PFSK-1 (cell line): ENCODE measurements around the gene HECTD4.

Source experiments
- FOXP2 ChIP-seq: optimal IDR thresholded peaks from 2 replicates; pipeline ENCODE3; 2011; ENCODE audit warnings: borderline replicate concordance, control low read depth, inconsistent platforms; ENCODE audit not compliant: insufficient read depth; ENCODE audit errors: extremely low read length, extremely low read depth
- POLR2AphosphoS5 ChIP-seq: IDR thresholded peaks from 2 replicates; pipeline ENCODE4 v1.6.1; 2012; ENCODE audit warnings: low read depth, mild to moderate bottlenecking, control low read depth, low read length, moderate library complexity
- SIN3A ChIP-seq: IDR thresholded peaks from 2 replicates; pipeline ENCODE4 v1.6.1; 2012; ENCODE audit warnings: mild to moderate bottlenecking, low read length, moderate library complexity, borderline replicate concordance; ENCODE audit not compliant: insufficient read depth
- TAF1 ChIP-seq: IDR thresholded peaks from 2 replicates; pipeline ENCODE4 v1.6.1; 2012; ENCODE audit warnings: low read length, control low read depth, borderline replicate concordance; ENCODE audit not compliant: insufficient read depth
- TF ChIP-seq, protein P1 (sequence below), 2 experiments: IDR thresholded peaks; 2 replicates each; pipeline versions ENCODE4 v1.6.1 to v1.8.0; 2011 to 2012; ENCODE audit warnings: low read depth in 2 of 2, low read length in 2 of 2, control low read depth in 1 of 2, inconsistent platforms in 1 of 2, mild to moderate bottlenecking in 1 of 2, moderate library complexity in 1 of 2; ENCODE audit not compliant: insufficient read depth in 1 of 2

The HECTD4 gene

DNA sequence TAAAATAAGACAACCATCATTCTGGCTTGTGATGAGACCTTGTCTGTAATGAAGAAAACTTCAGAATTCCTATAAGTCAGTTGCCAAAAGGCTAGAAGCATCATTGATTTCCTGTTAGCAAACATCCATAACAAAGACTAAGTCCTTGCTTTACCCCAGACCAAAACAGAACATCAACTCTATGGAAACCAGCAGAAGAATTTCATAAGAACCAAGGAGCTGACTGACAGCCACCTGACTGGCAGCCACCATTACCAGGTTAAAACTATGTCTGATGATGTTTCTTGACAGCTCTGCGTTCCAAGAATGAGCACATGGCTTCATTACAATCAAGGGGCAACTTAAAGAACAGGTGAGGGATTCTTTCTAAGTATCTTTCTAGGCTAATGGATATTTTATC lies 29.3 kb downstream of the HECTD4 start:
- TF ChIP-seq FOXP2 (no peak), POLR2AphosphoS5 (no peak), SIN3A (no peak), TAF1 (no peak)
- TF ChIP-seq, protein P1, sequence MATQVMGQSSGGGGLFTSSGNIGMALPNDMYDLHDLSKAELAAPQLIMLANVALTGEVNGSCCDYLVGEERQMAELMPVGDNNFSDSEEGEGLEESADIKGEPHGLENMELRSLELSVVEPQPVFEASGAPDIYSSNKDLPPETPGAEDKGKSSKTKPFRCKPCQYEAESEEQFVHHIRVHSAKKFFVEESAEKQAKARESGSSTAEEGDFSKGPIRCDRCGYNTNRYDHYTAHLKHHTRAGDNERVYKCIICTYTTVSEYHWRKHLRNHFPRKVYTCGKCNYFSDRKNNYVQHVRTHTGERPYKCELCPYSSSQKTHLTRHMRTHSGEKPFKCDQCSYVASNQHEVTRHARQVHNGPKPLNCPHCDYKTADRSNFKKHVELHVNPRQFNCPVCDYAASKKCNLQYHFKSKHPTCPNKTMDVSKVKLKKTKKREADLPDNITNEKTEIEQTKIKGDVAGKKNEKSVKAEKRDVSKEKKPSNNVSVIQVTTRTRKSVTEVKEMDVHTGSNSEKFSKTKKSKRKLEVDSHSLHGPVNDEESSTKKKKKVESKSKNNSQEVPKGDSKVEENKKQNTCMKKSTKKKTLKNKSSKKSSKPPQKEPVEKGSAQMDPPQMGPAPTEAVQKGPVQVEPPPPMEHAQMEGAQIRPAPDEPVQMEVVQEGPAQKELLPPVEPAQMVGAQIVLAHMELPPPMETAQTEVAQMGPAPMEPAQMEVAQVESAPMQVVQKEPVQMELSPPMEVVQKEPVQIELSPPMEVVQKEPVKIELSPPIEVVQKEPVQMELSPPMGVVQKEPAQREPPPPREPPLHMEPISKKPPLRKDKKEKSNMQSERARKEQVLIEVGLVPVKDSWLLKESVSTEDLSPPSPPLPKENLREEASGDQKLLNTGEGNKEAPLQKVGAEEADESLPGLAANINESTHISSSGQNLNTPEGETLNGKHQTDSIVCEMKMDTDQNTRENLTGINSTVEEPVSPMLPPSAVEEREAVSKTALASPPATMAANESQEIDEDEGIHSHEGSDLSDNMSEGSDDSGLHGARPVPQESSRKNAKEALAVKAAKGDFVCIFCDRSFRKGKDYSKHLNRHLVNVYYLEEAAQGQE (IDR thresholded peaks at IDR 0.05; ENCODE audit: insufficient read depth in 1 of 2, low read depth in 2 of 2, low read length in 2 of 2): no peak

DNA sequence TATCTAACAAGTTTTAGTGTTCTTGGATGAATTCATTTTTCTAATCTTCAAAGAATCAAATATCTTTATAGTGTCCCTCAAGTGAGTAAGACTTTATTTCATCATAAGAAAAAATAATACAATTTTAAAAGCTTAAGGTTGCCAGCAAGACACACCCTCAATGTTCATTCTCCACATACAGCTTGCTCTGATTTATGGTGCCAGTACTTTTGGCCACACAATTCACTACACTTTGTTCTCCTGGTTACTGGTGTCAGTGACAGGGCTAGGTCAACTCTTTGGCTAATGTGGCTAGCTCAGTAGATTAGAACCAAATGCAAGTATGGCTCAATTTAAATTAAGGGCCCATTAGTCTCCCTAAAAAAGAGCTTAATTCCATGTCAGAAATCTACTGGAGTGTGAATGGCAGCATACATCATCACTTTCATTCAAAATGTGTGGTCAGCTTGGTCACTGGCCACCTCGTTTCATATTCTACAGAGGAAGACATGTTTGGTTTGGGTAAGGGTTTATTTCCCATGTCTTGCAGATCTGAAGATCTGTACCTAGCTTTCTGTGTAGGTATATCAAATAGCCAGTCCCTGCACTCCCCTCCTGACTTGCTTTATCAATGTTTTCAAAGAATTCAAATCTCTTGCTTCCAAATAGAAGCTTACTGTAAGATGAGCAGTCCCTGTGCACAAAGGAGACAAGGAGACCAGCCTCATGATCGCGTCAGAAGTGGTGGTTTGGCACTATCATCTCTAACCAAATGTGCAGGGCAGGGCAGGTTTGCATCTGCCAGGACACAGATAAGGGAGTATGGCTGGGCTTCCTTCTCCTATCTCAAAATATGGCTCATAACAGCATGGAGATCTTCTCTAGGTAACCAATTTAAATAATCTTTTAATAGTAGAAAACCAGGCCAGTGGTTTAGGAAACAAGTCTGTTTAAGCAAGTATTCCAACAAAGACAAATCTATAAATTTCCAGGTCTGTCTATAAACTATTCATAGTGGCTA lies 31.3 kb downstream of the HECTD4 start:
- TF ChIP-seq SIN3A (no peak), FOXP2 (no peak), POLR2AphosphoS5 (no peak), TAF1 (no peak)
- TF ChIP-seq, protein P1 (IDR thresholded peaks at IDR 0.05; ENCODE audit: insufficient read depth in 1 of 2, low read depth in 2 of 2, low read length in 2 of 2): no peak

DNA sequence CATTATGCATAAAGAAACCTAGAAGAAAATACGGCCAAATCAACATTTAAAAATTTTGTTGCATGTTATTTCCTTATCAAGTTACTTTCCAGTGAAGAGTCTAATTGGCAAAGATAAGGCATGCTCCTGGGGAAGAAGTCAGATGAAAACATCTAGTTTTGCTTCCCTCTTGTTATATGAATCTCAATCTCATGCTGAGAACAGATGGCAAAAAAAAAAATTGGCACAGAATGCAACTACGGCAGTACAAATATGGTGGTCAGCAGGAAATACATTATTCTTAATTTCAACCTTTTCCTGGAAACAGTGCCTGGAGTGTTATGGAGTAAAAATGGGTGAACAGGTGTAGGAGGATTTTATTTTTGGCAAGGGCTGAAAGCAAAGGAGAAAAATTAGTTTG lies 32.8 kb downstream of the HECTD4 start:
- TF ChIP-seq SIN3A: no peak
- TF ChIP-seq, protein P1 (IDR thresholded peaks at IDR 0.05; ENCODE audit: insufficient read depth in 1 of 2, low read depth in 2 of 2, low read length in 2 of 2): no peak
- TF ChIP-seq POLR2AphosphoS5: no peak
- TF ChIP-seq TAF1: no peak
- no peak for TF ChIP-seq FOXP2

DNA sequence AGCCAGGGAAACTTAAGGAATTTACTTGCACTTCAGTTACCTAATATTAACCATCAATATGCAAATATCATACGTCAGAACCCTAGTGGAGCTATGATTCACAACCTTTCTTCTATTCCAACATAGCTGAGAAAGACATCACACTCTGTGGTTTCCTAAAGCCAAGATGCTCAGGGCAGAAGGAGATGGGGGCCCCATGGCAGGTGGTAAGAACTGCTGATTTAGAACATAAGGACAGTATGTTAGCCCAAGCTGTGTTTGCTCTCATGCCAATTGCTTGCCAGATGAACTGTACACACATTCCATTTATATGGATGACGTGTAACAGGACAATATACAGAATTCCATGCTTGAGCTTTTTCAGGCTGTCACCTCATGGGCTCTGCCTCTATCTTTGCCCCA lies 34.6 kb downstream of the HECTD4 start:
- TF ChIP-seq TAF1: no peak
- no peak for TF ChIP-seq SIN3A
- TF ChIP-seq FOXP2: no peak
- TF ChIP-seq, protein P1 (IDR thresholded peaks at IDR 0.05; ENCODE audit: insufficient read depth in 1 of 2, low read depth in 2 of 2, low read length in 2 of 2): no peak
- TF ChIP-seq POLR2AphosphoS5: no peak
